IMR-90 (cell line): ENCODE data around the gene METTL25. TPM values are rescaled to one million over a fixed set of nuclear protein-coding genes. Genes with fewer than 3 reads are reported as not detected.

Experiments
- ATAC-seq: fragments of 200-7000 bp; cut with Tn5 transposase; 2 replicates; pipeline ENCODE4 v1.9.1; 2020; ENCODE audit warnings: low read depth, mild to moderate bottlenecking, moderate library complexity
- BruUV-seq: library from RNA; stranded (reverse); fragments of 400-500 nt; replicated peaks from 2 replicates; lab custom pipeline; 2021; lab: Mats Ljungman, UMichigan
- CTCF ChIA-PET: fragments of 300-600 bp; formaldehyde crosslinking; extraction: SDS; loops from one replicate; lab custom pipeline; 2021; ENCODE audit warnings: antibody characterized with exemption; lab: Yijun Ruan, JAX
- POLR2A ChIA-PET: fragments of 300-600 bp; sonication (Branson Sonifier 250); formaldehyde crosslinking; loops from one replicate; lab custom pipeline; 2022; ENCODE audit warnings: antibody characterized with exemption; ENCODE audit not compliant: unreplicated experiment; lab: Charles Lee
- DNase-seq: peaks from one replicate; pipeline ENCODE4 v3.0.0; 2013
- H2AFZ ChIP-seq: replicated peaks from 2 replicates; pipeline ENCODE3; 2013; ENCODE audit warnings: low read length, mild to moderate bottlenecking; ENCODE audit not compliant: poor library complexity
- H2AK5ac ChIP-seq: 2 replicates; pipeline ENCODE4 v1.6.1; 2013; ENCODE audit warnings: low read depth, low read length, inconsistent platforms
- H2AK9ac ChIP-seq: replicated peaks from 2 replicates; pipeline ENCODE3; 2013; ENCODE audit warnings: mild to moderate bottlenecking, low read depth, low read length, moderate library complexity; ENCODE audit not compliant: poor library complexity
- H2BK120ac ChIP-seq: 2 replicates; pipeline ENCODE4 v1.6.1; 2013; ENCODE audit warnings: low read depth, low read length, inconsistent platforms
- H2BK15ac ChIP-seq: 3 replicates; pipeline ENCODE4 v1.6.1; 2013; ENCODE audit warnings: low read depth, low read length, inconsistent platforms
- H2BK20ac ChIP-seq: 2 replicates; pipeline ENCODE4 v1.6.1; 2013; ENCODE audit warnings: low read depth, mild to moderate bottlenecking, inconsistent platforms, low read length, moderate library complexity
- H2BK5ac ChIP-seq: 2 replicates; pipeline ENCODE4 v1.6.1; 2013; ENCODE audit warnings: mild to moderate bottlenecking, low read depth, low read length, inconsistent platforms; ENCODE audit not compliant: poor library complexity, severe bottlenecking
- H3K14ac ChIP-seq: replicated peaks from 2 replicates; pipeline ENCODE4 v1.6.1; 2013; ENCODE audit warnings: low read depth, low read length, inconsistent platforms
- H3K18ac ChIP-seq: 2 replicates; pipeline ENCODE4 v1.6.1; 2013; ENCODE audit warnings: low read depth, low read length, control low read depth
- H3K23ac ChIP-seq: 2 replicates; pipeline ENCODE4 v1.6.1; 2013; ENCODE audit warnings: low read depth, low read length, inconsistent platforms
- H3K27ac ChIP-seq: 2 replicates; pipeline ENCODE4 v1.5.1; 2013; ENCODE audit warnings: mild to moderate bottlenecking, control low read depth, low read length; ENCODE audit not compliant: insufficient read depth
- H3K27me3 ChIP-seq: 2 replicates; pipeline ENCODE4 v1.6.1; 2013; ENCODE audit warnings: low read length; ENCODE audit not compliant: control insufficient read depth, insufficient read depth
- H3K36me3 ChIP-seq: 2 replicates; pipeline ENCODE4 v1.6.1; 2013; ENCODE audit warnings: low read length, mixed read lengths; ENCODE audit not compliant: control insufficient read depth, insufficient read depth
- H3K4ac ChIP-seq: 2 replicates; pipeline ENCODE4 v1.6.1; 2013; ENCODE audit warnings: low read depth, low read length, inconsistent platforms
- H3K4me1 ChIP-seq: 2 replicates; pipeline ENCODE4 v1.6.1; 2013; ENCODE audit warnings: low read length, mixed read lengths; ENCODE audit not compliant: control insufficient read depth, insufficient read depth
- H3K4me2 ChIP-seq: 2 replicates; pipeline ENCODE4 v1.6.1; 2013; ENCODE audit warnings: low read depth, mild to moderate bottlenecking, control low read depth, low read length, moderate library complexity
- H3K4me3 ChIP-seq: 2 replicates; pipeline ENCODE4 v1.5.1; 2013; ENCODE audit warnings: low read depth, mild to moderate bottlenecking, control low read depth, low read length, moderate library complexity; ENCODE audit not compliant: insufficient read depth
- H3K56ac ChIP-seq: 2 replicates; pipeline ENCODE4 v1.6.1; 2013; ENCODE audit warnings: low read length, inconsistent platforms; ENCODE audit not compliant: insufficient read depth; ENCODE audit errors: extremely low read depth
- H3K79me1 ChIP-seq, 2 experiments: 2 replicates each; pipeline ENCODE4 v1.6.1; 2013; ENCODE audit warnings: low read length in 2 of 2, inconsistent platforms in 1 of 2, low read depth in 1 of 2
- H3K9ac ChIP-seq: 2 replicates; pipeline ENCODE4 v1.6.1; 2013; ENCODE audit warnings: low read depth, low read length, control low read depth
- H3K9me1 ChIP-seq: 2 replicates; pipeline ENCODE4 v1.6.1; 2013; ENCODE audit warnings: low read length, inconsistent platforms; ENCODE audit not compliant: insufficient read depth
- H3K9me3 ChIP-seq: 2 replicates; pipeline ENCODE4 v1.6.1; 2013; ENCODE audit warnings: low read length; ENCODE audit not compliant: control insufficient read depth, insufficient read depth
- H4K20me1 ChIP-seq: 2 replicates; pipeline ENCODE4 v1.6.1; 2013; ENCODE audit warnings: low read length, inconsistent platforms; ENCODE audit not compliant: insufficient read depth
- H4K5ac ChIP-seq: 2 replicates; pipeline ENCODE4 v1.6.1; 2013; ENCODE audit warnings: mild to moderate bottlenecking, low read depth, low read length, control low read depth
- H4K8ac ChIP-seq, 2 experiments: 2 replicates each; pipeline ENCODE4 v1.6.1; 2013; ENCODE audit warnings: low read depth in 2 of 2, low read length in 2 of 2, control low read depth in 1 of 2, inconsistent platforms in 1 of 2
- H4K91ac ChIP-seq: 2 replicates; pipeline ENCODE4 v1.6.1; 2013; ENCODE audit warnings: low read depth, low read length, inconsistent platforms; ENCODE audit not compliant: insufficient read depth
- BHLHE40 ChIP-seq: fragments of 150-350 bp; IDR thresholded peaks from 2 replicates; pipeline ENCODE4 v1.6.1; 2016; ENCODE audit warnings: mild to moderate bottlenecking, low read depth, low read length
- CEBPB ChIP-seq: IDR thresholded peaks from 2 replicates; pipeline ENCODE4 v1.6.1; 2012; ENCODE audit warnings: low read depth, low read length, improper control_type of control experiment
- CHD1 ChIP-seq: IDR thresholded peaks from 2 replicates; pipeline ENCODE4 v1.6.1; 2012; ENCODE audit warnings: low read depth, low read length, improper control_type of control experiment
- FOS ChIP-seq: fragments of 150-350 bp; IDR thresholded peaks from 2 replicates; pipeline ENCODE4 v1.6.1; 2016; ENCODE audit warnings: low read depth, low read length
- MAFK ChIP-seq: IDR thresholded peaks from 2 replicates; pipeline ENCODE4 v1.6.1; 2012; ENCODE audit warnings: low read depth, low read length, improper control_type of control experiment
- MAZ ChIP-seq: IDR thresholded peaks from 2 replicates; pipeline ENCODE4 v1.6.1; 2012; ENCODE audit warnings: low read depth, mild to moderate bottlenecking, low read length, improper control_type of control experiment, moderate library complexity, borderline replicate concordance
- MXI1 ChIP-seq: IDR thresholded peaks from 2 replicates; pipeline ENCODE4 v1.6.1; 2012; ENCODE audit warnings: low read depth, mild to moderate bottlenecking, low read length, moderate library complexity, borderline replicate concordance
- NFE2L2 ChIP-seq: fragments of 150-350 bp; IDR thresholded peaks from 2 replicates; pipeline ENCODE4 v1.6.1; 2016; ENCODE audit warnings: low read depth, mild to moderate bottlenecking, low read length
- POLR2A ChIP-seq: IDR thresholded peaks from 2 replicates; pipeline ENCODE4 v1.6.1; 2012; ENCODE audit warnings: mild to moderate bottlenecking, low read depth, low read length
- RAD21 ChIP-seq: IDR thresholded peaks from 2 replicates; pipeline ENCODE4 v1.6.1; 2012; ENCODE audit warnings: low read length, improper control_type of control experiment
- RCOR1 ChIP-seq: IDR thresholded peaks from 2 replicates; pipeline ENCODE4 v1.6.1; 2012; ENCODE audit warnings: mild to moderate bottlenecking, low read length, improper control_type of control experiment; ENCODE audit not compliant: insufficient replicate concordance
- RFX5 ChIP-seq: IDR thresholded peaks from 2 replicates; pipeline ENCODE4 v1.8.0; 2012; ENCODE audit warnings: low read depth, mild to moderate bottlenecking, low read length, moderate library complexity
- SMC3 ChIP-seq: fragments of 150-350 bp; IDR thresholded peaks from 2 replicates; pipeline ENCODE4 v1.6.1; 2016; ENCODE audit warnings: low read depth, mild to moderate bottlenecking, antibody characterized with exemption, low read length, moderate library complexity
- WGBS, 2 experiments: methylation state at CpG; one replicate each; pipeline versions ENCODE4 v1.1.5 to v1.1.7; 2013; ENCODE audit warnings: missing lambda C conversion rate in 2 of 2; ENCODE audit not compliant: insufficient read length in 1 of 2; ENCODE audit errors: extremely low coverage in 2 of 2; 5-methylcytosine and 5-hydroxymethylcytosine counted together
- dilution Hi-C: fragments of 300-500 bp; cut with HindIII; formaldehyde crosslinking; loops from one replicate; pipeline ENCODE4 v1.14.3; 2018; ENCODE audit warnings: low sequenced_read_pairs; ENCODE audit not compliant: unreplicated experiment
- in situ Hi-C: fragments of 300-500 bp; cut with MboI; formaldehyde crosslinking; loops from 3 replicates; pipeline ENCODE4 v1.14.3; 2019; ENCODE audit warnings: low sequenced_read_pairs, inconsistent platforms, mixed read lengths
- intact Hi-C: fragments of 100-400 bp; cut with micrococcal nuclease; formaldehyde crosslinking; loops from 2 replicates; pipeline ENCODE4 v1.10.0; 2022
- polyA plus RNA-seq, 3 experiments: library from polyadenylated mRNA; depleted of rRNA; stranded (reverse); fragments of >200 nt; gene quantifications; 2 replicates each; pipeline ENCODE4 v1.2.3, GENCODE V29; 2012; ENCODE audit warnings: low replicate concordance in 1 of 3
- total RNA-seq: library from RNA; depleted of rRNA; stranded (reverse); fragments of >200 nt; gene quantifications from 2 replicates; pipeline ENCODE4 v1.2.3, GENCODE V29; 2012
- TF ChIP-seq, protein P1 (sequence below): conservative IDR thresholded peaks from 2 replicates; pipeline ENCODE4 v1.5.1; 2012; ENCODE audit warnings: mild to moderate bottlenecking, low read depth, low read length, improper control_type of control experiment
- TF ChIP-seq, protein P2 (sequence below): fragments of 150-350 bp; IDR thresholded peaks from 2 replicates; pipeline ENCODE4 v1.6.1; 2016; ENCODE audit warnings: low read depth, mild to moderate bottlenecking, low read length, moderate library complexity, borderline replicate concordance
- TF ChIP-seq, protein P3 (sequence below): fragments of 150-350 bp; IDR thresholded peaks from 2 replicates; pipeline ENCODE4 v1.6.1; 2017; ENCODE audit warnings: mild to moderate bottlenecking, antibody characterized with exemption, low read length, low read depth

Gene METTL25
- total and polyA plus RNA-seq, 2 of the 4 experiments (the other 2 are of a cell fraction): 2.6 to 3.0 TPM

DNA sequence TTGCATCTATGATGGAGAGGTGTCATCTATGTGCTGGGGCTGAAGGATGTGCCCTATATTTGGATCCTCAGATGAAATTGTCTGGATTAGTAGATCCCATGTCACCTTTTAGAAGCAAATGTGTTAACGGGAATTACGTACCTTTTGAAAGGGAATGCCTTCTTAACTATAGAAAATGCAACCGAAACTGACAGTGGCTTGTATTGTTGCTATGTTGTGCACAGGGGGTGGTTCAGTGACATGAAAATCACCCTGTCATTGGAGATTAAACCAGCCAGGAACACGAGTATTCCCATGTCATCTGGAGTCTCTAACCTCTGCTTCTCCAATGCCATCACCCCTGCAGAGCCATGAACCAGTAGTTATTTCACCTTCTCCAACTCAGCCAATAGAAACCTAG, 110.2 kb downstream of the METTL25 start:
- BruUV-seq: no TSS peak
- ChIA-PET CTCF (no interaction called here), POLR2A (no interaction called here)
- Histone ChIP-seq H2BK20ac (no peak overlapping the region), H3K23ac (no peak overlapping the region), H3K9me3 (no peaks in the 10 kb centered on the region), H2BK120ac (no peak overlapping the region), H3K4ac (no peak overlapping the region), H3K9me1 (no peaks in the 10 kb centered on the region; the same call in 1 of the 2 replicates), H3K9ac (no peak overlapping the region), H3K4me3 (no peak overlapping the region), H3K4me2 (no peak overlapping the region), H4K91ac (no peak overlapping the region), H4K8ac (no peak overlapping the region), H2AK5ac (no peak overlapping the region), H4K20me1 (no peaks in the 10 kb centered on the region), H3K18ac (no peak overlapping the region), H2AFZ (no peak overlapping the region), H2BK5ac (no peak overlapping the region), H2AK9ac (no peak overlapping the region), H3K56ac (no peak overlapping the region), H4K5ac (no peak overlapping the region), H3K27me3 (no peaks in the 10 kb centered on the region), H3K4me1 (no peaks in the 10 kb centered on the region), H3K36me3 (no peaks in the 10 kb centered on the region), H2BK15ac (no peak overlapping the region), H3K27ac (no peak overlapping the region), H3K14ac (no peak overlapping the region), H3K79me1 (no peaks in the 10 kb centered on the region)
- ATAC-seq (no peak), DNase-seq (no peak)
- intact Hi-C loops: no loop called here
- in situ Hi-C loops: no loop called here
- dilution Hi-C loops: no loop called here
- 25% methylated on average over 1 of the region's 4 CpGs; no CpG with 5 or more reads in 1 of the 2 experiments for WGBS, 2 experiments
- TF ChIP-seq, protein P1, sequence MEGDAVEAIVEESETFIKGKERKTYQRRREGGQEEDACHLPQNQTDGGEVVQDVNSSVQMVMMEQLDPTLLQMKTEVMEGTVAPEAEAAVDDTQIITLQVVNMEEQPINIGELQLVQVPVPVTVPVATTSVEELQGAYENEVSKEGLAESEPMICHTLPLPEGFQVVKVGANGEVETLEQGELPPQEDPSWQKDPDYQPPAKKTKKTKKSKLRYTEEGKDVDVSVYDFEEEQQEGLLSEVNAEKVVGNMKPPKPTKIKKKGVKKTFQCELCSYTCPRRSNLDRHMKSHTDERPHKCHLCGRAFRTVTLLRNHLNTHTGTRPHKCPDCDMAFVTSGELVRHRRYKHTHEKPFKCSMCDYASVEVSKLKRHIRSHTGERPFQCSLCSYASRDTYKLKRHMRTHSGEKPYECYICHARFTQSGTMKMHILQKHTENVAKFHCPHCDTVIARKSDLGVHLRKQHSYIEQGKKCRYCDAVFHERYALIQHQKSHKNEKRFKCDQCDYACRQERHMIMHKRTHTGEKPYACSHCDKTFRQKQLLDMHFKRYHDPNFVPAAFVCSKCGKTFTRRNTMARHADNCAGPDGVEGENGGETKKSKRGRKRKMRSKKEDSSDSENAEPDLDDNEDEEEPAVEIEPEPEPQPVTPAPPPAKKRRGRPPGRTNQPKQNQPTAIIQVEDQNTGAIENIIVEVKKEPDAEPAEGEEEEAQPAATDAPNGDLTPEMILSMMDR: no peak
- no peak for TF ChIP-seq NFE2L2
- no peak for TF ChIP-seq CEBPB
- no peak for TF ChIP-seq RFX5
- no peak for TF ChIP-seq RAD21
- TF ChIP-seq RCOR1: no peak
- no peak for TF ChIP-seq SMC3
- TF ChIP-seq POLR2A: no peak
- TF ChIP-seq, protein P2, sequence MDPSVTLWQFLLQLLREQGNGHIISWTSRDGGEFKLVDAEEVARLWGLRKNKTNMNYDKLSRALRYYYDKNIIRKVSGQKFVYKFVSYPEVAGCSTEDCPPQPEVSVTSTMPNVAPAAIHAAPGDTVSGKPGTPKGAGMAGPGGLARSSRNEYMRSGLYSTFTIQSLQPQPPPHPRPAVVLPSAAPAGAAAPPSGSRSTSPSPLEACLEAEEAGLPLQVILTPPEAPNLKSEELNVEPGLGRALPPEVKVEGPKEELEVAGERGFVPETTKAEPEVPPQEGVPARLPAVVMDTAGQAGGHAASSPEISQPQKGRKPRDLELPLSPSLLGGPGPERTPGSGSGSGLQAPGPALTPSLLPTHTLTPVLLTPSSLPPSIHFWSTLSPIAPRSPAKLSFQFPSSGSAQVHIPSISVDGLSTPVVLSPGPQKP: no peak
- no peak for TF ChIP-seq CHD1
- TF ChIP-seq MXI1: no peak
- TF ChIP-seq MAFK: no peak
- no peak for TF ChIP-seq BHLHE40
- TF ChIP-seq FOS: no peak
- no peak for TF ChIP-seq MAZ
- TF ChIP-seq, protein P3, sequence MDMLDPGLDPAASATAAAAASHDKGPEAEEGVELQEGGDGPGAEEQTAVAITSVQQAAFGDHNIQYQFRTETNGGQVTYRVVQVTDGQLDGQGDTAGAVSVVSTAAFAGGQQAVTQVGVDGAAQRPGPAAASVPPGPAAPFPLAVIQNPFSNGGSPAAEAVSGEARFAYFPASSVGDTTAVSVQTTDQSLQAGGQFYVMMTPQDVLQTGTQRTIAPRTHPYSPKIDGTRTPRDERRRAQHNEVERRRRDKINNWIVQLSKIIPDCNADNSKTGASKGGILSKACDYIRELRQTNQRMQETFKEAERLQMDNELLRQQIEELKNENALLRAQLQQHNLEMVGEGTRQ: no peak
